Measurements from ENCODE around the gene PIGQ. TPM values are rescaled to one million over a fixed set of nuclear protein-coding genes. Genes with fewer than 3 reads are reported as not detected.
A peak's percentile ranks its signal among the peaks of the same experiment; 100 is the strongest.

PIGQ gene
- polyA plus RNA-seq, 3 donors, result 11.4 to 39.8 (median 12.1) TPM

- no peak for TF ChIP-seq CTCF (IDR thresholded peaks at IDR 0.05)
- Mint-ChIP-seq H3K27ac (no peak overlapping the region), H3K27me3 (ENCODE audit: low read depth in 3 of 3) (peaks cover 11 to 19% (median 19%) of the 10 kb centered on the region in 3 donors), H3K9me3 (peaks cover 0 to 2% (median 1%) of the 10 kb centered on the region in 7 donors), H3K4me3 (no peak overlapping the region), H3K4me1 (peaks cover 21% of the 10 kb centered on the region), H3K36me3 (no peaks in the 10 kb centered on the region)
- Histone ChIP-seq H3K27me3 (ENCODE audit: control insufficient read depth in 2 of 2, insufficient read depth in 2 of 2, low read length in 2 of 2) (peaks cover 5 to 12% of the 10 kb centered on the region in 2 donors), H4K20me1 (ENCODE audit: insufficient read depth, low read length) (no peaks in the 10 kb centered on the region), H3K79me2 (ENCODE audit: insufficient read depth, low read length) (peaks cover 2% of the 10 kb centered on the region), H3K4me3 (replicated peaks in 1 of 3; ENCODE audit: low read depth in 2 of 3, low read length in 3 of 3) (no peak overlapping the region), H3K9me3 (replicated peaks in 1 of 2; ENCODE audit: control insufficient read depth in 1 of 2, insufficient read depth in 1 of 2, low read length in 2 of 2) (no peaks in the 10 kb centered on the region), H3K27ac (ENCODE audit: low read depth in 1 of 2, low read length in 2 of 2) (no peak overlapping the region), H3K4me2 (replicated peaks; ENCODE audit: extremely low read depth, low read length, poor library complexity, severe bottlenecking) (no peak overlapping the region), H3K36me3 (replicated peaks in 1 of 2; ENCODE audit: control insufficient read depth in 1 of 2, insufficient read depth in 2 of 2, low read length in 2 of 2) (no peaks in the 10 kb centered on the region), H3K9ac (ENCODE audit: insufficient read depth, low read length, poor library complexity, severe bottlenecking) (no peak overlapping the region), H2AFZ (ENCODE audit: insufficient read depth, low read depth, low read length, poor library complexity, severe bottlenecking) (peak overlapping the region; percentile 75), H3K4me1 (ENCODE audit: control insufficient read depth in 1 of 2, insufficient read depth in 2 of 2, low read length in 2 of 2) (peaks cover 23 to 33% of the 10 kb centered on the region in 2 donors)
- intact Hi-C loops (cut with micrococcal nuclease), result no loop called here
- 89% methylated on average over 30 of the region's 35 CpGs for WGBS (ENCODE audit: insufficient coverage)
- DNase-seq, result no peak
Measured at GRCh38 chr16:565419-566330, 4.1 kb upstream of the PIGQ start.

DNA sequence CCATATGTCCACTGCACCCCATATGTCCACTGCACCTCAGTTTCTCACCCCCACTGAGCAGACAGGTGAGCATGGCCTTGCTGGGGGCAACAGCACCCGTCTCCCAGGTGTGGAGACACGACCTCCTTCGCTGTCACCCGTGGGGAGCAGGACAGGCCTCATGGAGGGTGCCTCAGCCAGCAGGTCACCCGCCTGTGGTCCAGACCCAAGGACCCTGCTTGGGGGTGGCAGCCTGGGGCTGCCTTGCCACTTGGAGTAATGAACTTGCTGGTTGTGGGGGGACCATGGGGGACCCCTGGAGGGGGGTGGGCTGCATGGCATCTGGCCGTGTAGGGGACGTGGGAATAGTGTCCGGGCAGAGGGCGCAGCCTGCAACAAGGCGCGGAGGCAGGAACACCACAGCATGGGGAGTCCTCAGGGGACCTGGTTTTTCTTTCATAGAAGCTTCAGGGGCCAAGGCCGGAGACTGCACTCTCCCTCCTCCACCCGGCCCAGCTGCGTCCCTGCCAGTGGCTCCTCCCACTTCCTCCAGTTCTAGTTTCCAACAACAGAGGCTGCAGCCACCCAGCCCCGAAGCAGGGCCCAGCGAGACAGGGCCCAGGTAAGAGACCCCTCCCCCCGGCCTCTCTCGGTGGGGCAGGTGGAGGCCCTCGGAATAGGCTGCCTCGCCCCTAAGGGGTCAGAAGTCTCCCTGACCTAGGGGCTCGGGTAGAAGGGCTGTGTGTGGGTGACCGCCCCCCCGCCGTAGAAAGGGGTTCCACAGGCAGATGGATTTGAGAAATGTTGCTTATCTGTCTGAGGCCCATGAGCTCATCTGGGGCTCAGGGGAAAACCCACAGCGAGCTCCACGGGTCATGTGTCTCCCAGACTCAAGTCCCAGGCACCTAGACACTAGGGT lies 3.0 kb upstream of the PIGQ start, which contains the start of gene NHLRC4:
NHLRC4 (plus strand) TSS at position 531 of the 898 bp plus-strand sequence. CDS start 1,043 bp downstream, outside the sequence.
- Histone ChIP-seq H4K20me1 (ENCODE audit: insufficient read depth, low read length) (no peaks in the 10 kb centered on the region), H3K4me2 (replicated peaks; ENCODE audit: extremely low read depth, low read length, poor library complexity, severe bottlenecking) (peak within 1 kb of the TSS; percentile 79), H3K9me3 (replicated peaks in 1 of 2; ENCODE audit: control insufficient read depth in 1 of 2, insufficient read depth in 1 of 2, low read length in 2 of 2) (no peaks in the 10 kb centered on the region), H3K9ac (ENCODE audit: insufficient read depth, low read length, poor library complexity, severe bottlenecking) (peak within 1 kb of the TSS; percentile 32), H3K79me2 (ENCODE audit: insufficient read depth, low read length) (peaks cover 8% of the 10 kb centered on the region), H2AFZ (ENCODE audit: insufficient read depth, low read depth, low read length, poor library complexity, severe bottlenecking) (peak within 1 kb of the TSS; percentile 75), H3K36me3 (replicated peaks in 1 of 2; ENCODE audit: control insufficient read depth in 1 of 2, insufficient read depth in 2 of 2, low read length in 2 of 2) (no peaks in the 10 kb centered on the region), H3K27me3 (ENCODE audit: control insufficient read depth in 2 of 2, insufficient read depth in 2 of 2, low read length in 2 of 2) (peaks cover 0 to 2% of the 10 kb centered on the region in 2 donors), H3K27ac (ENCODE audit: low read depth in 1 of 2, low read length in 2 of 2) (peak within 1 kb of the TSS in 1 of 2 donors; percentile 41), H3K4me1 (ENCODE audit: control insufficient read depth in 1 of 2, insufficient read depth in 2 of 2, low read length in 2 of 2) (peaks cover 28 to 41% of the 10 kb centered on the region in 2 donors), H3K4me3 (replicated peaks in 1 of 3; ENCODE audit: low read depth in 2 of 3, low read length in 3 of 3) (peak within 1 kb of the TSS in 2 of 3 experiments; percentile 35 to 69)
- TF ChIP-seq CTCF (IDR thresholded peaks at IDR 0.05), result no peak
- intact Hi-C loops (cut with micrococcal nuclease), result no loop called here
- H3K4me3 Mint-ChIP-seq, result peak within 1 kb of the TSS; percentile 52 to 63
- WGBS (ENCODE audit: insufficient coverage), result 38% methylated on average over 19 of the region's 26 CpGs
- no peak within 1 kb of the TSS for H3K27ac Mint-ChIP-seq
- DNase-seq, result peak in 2 of 3 donors; percentile 23 to 26
- peaks cover 0 to under 1% of the 10 kb centered on the region in 2 donors for H3K36me3 Mint-ChIP-seq
- peaks cover 32% of the 10 kb centered on the region for H3K4me1 Mint-ChIP-seq
- H3K9me3 Mint-ChIP-seq, result peaks cover 0 to 2% (median 0%) of the 10 kb centered on the region in 7 donors
- H3K27me3 Mint-ChIP-seq (ENCODE audit: low read depth in 3 of 3), result peaks cover 8 to 19% (median 9%) of the 10 kb centered on the region in 3 donors

All from CD14-positive monocyte (primary cell).